BJ (cell line): ENCODE measurements around the gene CDK11A. TPM values are rescaled to one million over a fixed set of nuclear protein-coding genes. Genes with fewer than 3 reads are reported as not detected.
"Not testable (repeated sequence)": the region's sequence is repeated elsewhere in the genome, so short reads cannot be mapped to it uniquely, and the experiment has no call there.

Experiments used
- CTCF ChIA-PET: fragments of 350-600 bp; formaldehyde crosslinking; extraction: SDS; loops from one replicate; lab custom pipeline; 2021; ENCODE audit warnings: antibody characterized with exemption, inconsistent platforms; lab: Yijun Ruan, JAX
- POLR2A ChIA-PET: fragments of 300-600 bp; sonication (Branson Sonifier 250); formaldehyde crosslinking; extraction: SDS; loops from one replicate; lab custom pipeline; 2021; ENCODE audit warnings: antibody characterized with exemption; lab: Charles Lee
- DNase-seq: peaks from one replicate; pipeline ENCODE4 v3.0.0-alpha.2; 2011; ENCODE audit warnings: low read depth
- H3K27me3 ChIP-seq: 2 replicates; pipeline ENCODE4 v1.6.0; 2011; ENCODE audit warnings: low read length; ENCODE audit not compliant: control insufficient read depth, insufficient read depth
- H3K36me3 ChIP-seq: 2 replicates; pipeline ENCODE4 v1.5.1; 2011; ENCODE audit warnings: low read length; ENCODE audit not compliant: control insufficient read depth, insufficient read depth
- H3K4me3 ChIP-seq: 2 replicates; pipeline ENCODE4 v1.5.1; 2011; ENCODE audit warnings: low read depth, mild to moderate bottlenecking, control low read depth, low read length
- polyA plus RNA-seq: library from polyadenylated mRNA; depleted of rRNA; stranded (reverse); fragments of >200 nt; gene quantifications from 2 replicates; pipeline ENCODE4 v1.2.3, GENCODE V29; 2011
- TF ChIP-seq, protein P1 (sequence below): IDR thresholded peaks from 2 replicates; pipeline ENCODE4 v1.5.1; 2011; ENCODE audit warnings: low read depth, mild to moderate bottlenecking, control low read depth, inconsistent platforms, low read length, moderate library complexity; ENCODE audit not compliant: insufficient read depth

The CDK11A gene
- polyA plus RNA-seq, 1 experiment = 8.1 TPM

DNA sequence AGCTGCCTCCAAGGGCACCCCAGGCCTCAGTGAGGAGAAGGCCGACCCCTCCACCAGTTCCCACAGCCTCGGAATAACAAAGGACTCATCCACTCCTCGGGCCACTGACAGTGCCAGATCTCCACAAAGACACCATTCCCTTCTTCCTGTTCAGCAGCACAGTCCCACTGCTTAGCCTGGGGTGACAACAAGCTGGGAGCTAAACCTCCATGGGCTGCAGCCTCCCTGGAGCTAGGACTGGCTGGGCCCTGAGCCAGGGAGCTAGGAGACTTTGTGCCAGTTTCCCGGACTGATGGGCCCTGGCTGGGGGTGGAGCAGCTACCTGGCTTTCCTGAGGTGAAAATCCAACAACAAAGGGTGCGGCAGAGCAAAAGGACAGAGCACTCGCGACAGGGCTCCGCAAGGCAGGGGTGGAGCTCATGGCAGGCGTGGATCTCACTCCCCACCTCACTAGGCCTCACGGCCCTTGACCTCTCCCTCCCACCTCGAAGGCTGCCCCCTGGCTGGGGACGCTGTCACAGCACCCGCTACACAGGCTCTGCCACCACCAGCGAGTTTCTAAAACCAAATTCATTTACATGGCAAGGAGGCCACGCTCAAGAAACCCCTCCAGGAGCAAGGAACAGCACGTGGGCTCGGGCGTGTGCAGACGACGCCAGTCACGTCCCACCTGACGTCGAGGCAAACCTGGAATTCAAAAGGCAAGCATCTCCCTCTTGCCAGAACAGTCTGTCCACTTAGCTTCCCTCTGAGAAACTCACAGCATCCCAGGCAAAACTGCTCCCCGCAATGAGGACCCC lies 45.4 kb downstream of the CDK11A start:
- POLR2A ChIA-PET = no interaction called here
- TF ChIP-seq, protein P1, sequence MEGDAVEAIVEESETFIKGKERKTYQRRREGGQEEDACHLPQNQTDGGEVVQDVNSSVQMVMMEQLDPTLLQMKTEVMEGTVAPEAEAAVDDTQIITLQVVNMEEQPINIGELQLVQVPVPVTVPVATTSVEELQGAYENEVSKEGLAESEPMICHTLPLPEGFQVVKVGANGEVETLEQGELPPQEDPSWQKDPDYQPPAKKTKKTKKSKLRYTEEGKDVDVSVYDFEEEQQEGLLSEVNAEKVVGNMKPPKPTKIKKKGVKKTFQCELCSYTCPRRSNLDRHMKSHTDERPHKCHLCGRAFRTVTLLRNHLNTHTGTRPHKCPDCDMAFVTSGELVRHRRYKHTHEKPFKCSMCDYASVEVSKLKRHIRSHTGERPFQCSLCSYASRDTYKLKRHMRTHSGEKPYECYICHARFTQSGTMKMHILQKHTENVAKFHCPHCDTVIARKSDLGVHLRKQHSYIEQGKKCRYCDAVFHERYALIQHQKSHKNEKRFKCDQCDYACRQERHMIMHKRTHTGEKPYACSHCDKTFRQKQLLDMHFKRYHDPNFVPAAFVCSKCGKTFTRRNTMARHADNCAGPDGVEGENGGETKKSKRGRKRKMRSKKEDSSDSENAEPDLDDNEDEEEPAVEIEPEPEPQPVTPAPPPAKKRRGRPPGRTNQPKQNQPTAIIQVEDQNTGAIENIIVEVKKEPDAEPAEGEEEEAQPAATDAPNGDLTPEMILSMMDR = peak; percentile 25; the same call in 1 of the 2 replicates
- CTCF ChIA-PET = interaction anchor here (0.7 kb wide), 1 partner anchor 264 kb away, joined by 3 read pairs; no protein-coding TSS in a partner anchor
- Histone ChIP-seq H3K27me3 (no peaks in the 10 kb centered on the region), H3K4me3 (no peak overlapping the region), H3K36me3 (peaks cover 7% of the 10 kb centered on the region)
- DNase-seq = no peak

GRCh38 chr1:1677718-1678580 lies 46.2 kb downstream of the CDK11A start:
- POLR2A ChIA-PET = no interaction called here
- TF ChIP-seq, protein P1 = no peak
- peaks cover 4% of the 10 kb centered on the region for H3K36me3 ChIP-seq
- CTCF ChIA-PET = no interaction called here
- H3K27me3 ChIP-seq = no peaks in the 10 kb centered on the region
- no peak for DNase-seq
- no peak overlapping the region for H3K4me3 ChIP-seq

GRCh38 chr1:1676087-1676486 lies 48.1 kb downstream of the CDK11A start:
- POLR2A ChIA-PET, H3K4me3 ChIP-seq, H3K36me3 ChIP-seq, H3K27me3 ChIP-seq, DNase-seq, CTCF ChIA-PET: not testable (repeated sequence)

GRCh38 chr1:1675218-1675617 lies 48.9 kb downstream of the CDK11A start:
- H3K27me3 ChIP-seq, POLR2A ChIA-PET, H3K4me3 ChIP-seq, CTCF ChIA-PET, DNase-seq: not testable (repeated sequence)
- peaks cover 12% of the 10 kb centered on the region for H3K36me3 ChIP-seq

- H3K27me3 ChIP-seq, H3K4me3 ChIP-seq, POLR2A ChIA-PET, DNase-seq, CTCF ChIA-PET: not testable (repeated sequence)
- peaks cover 12% of the 10 kb centered on the region for H3K36me3 ChIP-seq
These were observed 49.4 kb downstream of the CDK11A start for GRCh38 chr1:1674806-1675205.

DNA sequence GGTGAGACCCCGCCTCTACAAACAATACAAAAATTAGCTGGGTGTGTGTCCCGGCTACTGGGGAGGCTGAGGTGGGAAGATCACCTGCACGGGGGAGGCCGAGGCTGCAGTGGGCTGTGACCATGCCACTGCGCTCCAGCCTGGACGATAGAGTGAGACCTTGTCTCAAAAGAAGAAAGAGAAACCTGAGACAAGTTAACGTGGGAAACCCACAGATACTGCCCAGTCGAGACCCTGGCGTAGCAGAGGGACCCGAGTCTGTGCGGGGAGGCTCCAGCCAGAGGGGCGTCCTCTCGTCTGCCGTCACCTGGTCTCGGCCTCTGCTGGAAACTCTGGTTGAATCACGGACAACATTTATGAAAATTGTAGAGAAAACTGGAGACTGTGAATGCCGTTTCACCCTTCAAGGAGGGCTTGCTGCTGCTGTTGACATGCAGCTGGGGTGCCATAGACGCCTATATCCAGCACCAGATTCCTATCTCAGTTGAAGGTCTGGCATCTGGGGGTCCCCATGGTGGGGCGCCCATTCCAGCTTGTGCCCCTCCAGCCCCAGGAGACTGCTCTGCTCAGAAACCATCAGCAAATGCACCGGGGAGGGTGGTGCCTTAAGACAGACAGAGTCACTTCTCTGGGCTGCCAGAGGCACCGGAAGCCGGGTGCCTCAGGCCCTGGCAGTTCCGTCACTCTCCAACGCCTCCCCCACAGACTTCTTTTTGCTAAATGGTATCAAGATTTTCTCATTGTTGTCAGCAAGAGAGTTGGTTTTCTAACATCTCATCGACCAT lies 51.8 kb downstream of the CDK11A start:
- POLR2A ChIA-PET = no interaction called here
- TF ChIP-seq, protein P1 = no peak
- CTCF ChIA-PET = no interaction called here

More for the DNA sequence above, 51.8 kb downstream of the CDK11A start:
- Histone ChIP-seq H3K27me3 (no peaks in the 10 kb centered on the region), H3K4me3 (no peak overlapping the region), H3K36me3 (peaks cover 15% of the 10 kb centered on the region)
- no peak for DNase-seq
